BLaER1 treated with 17β-estradiol and CSF1 and Interleukin-3, amounts not matched to agents 10 nM and 100 nM (cell line): ENCODE measurements around the gene CNTN3.

Experiments
- H3K27ac ChIP-seq, 11 experiments: shearing (Covaris generic); formaldehyde crosslinking; 2 replicates each; pipeline ENCODE4 v1.8.1; 2022
- H3K27me3 ChIP-seq, 11 experiments: shearing (Covaris generic); formaldehyde crosslinking; 2 replicates each; pipeline ENCODE4 v1.8.1; 2022
- H3K36me3 ChIP-seq, 11 experiments: shearing (Covaris generic); formaldehyde crosslinking; 2 replicates each; pipeline ENCODE4 v1.8.1; 2022
- H3K4me1 ChIP-seq, 10 experiments: shearing (Covaris generic); formaldehyde crosslinking; 2 replicates each; pipeline ENCODE4 v1.8.1; 2022
- H3K4me2 ChIP-seq, 11 experiments: shearing (Covaris generic); formaldehyde crosslinking; 2 replicates each; pipeline ENCODE4 v1.8.1; 2022
- H3K4me3 ChIP-seq, 10 experiments: shearing (Covaris generic); formaldehyde crosslinking; 2 replicates each; pipeline ENCODE4 v1.8.1; 2022
- H3K9ac ChIP-seq, 11 experiments: shearing (Covaris generic); formaldehyde crosslinking; 2 replicates each; pipeline ENCODE4 v1.8.1; 2022
- H3K9me3 ChIP-seq, 11 experiments: shearing (Covaris generic); formaldehyde crosslinking; replicated peaks in 1 of 11; 2 replicates each; pipeline ENCODE4 v1.8.1; 2022
- H4K20me1 ChIP-seq, 11 experiments: shearing (Covaris generic); formaldehyde crosslinking; 2 replicates each; pipeline ENCODE4 v1.8.1; 2022
- Cebpa-rat ChIP-seq, 11 experiments: shearing (Covaris generic); IDR thresholded peaks; 2 replicates each; pipeline ENCODE4 v1.8.1; 2022

The CNTN3 gene

GRCh38 chr3:74614107-74614967, at the start of gene CNTN3:
Gene CNTN3 (minus strand): TSS chr3:74614659. CDS start chr3:74521112, 93,547 bp downstream.
- Histone ChIP-seq H3K4me2 (peak within 1 kb of the TSS in 4 of 11 experiments; percentile 4 to 65 (median 56); a peak in 5 of 22 replicates), H3K36me3 (no peaks in the 10 kb centered on the region), H3K9me3 (peaks cover 0 to 7% (median 0%) of the 10 kb centered on the region in 11 experiments; a peak in 3 of 22 replicates), H3K9ac (no peak within 1 kb of the TSS), H3K27ac (no peak within 1 kb of the TSS), H4K20me1 (no peaks in the 10 kb centered on the region), H3K4me1 (peaks cover 0 to 17% (median 0%) of the 10 kb centered on the region in 10 experiments; a peak in 8 of 20 replicates), H3K4me3 (no peak within 1 kb of the TSS), H3K27me3 (no peaks in the 10 kb centered on the region)
- TF ChIP-seq Cebpa-rat (IDR thresholded peaks at IDR 0.05), result no peak

GRCh38 chr3:74663178-74663577, 48.7 kb upstream of the CNTN3 start:
- TF ChIP-seq Cebpa-rat (IDR thresholded peaks at IDR 0.05), result no peak
- Histone ChIP-seq H3K4me3 (no peak overlapping the region), H3K4me2 (no peak overlapping the region), H3K27me3 (no peaks in the 10 kb centered on the region), H3K36me3 (no peaks in the 10 kb centered on the region), H3K9ac (no peak overlapping the region), H3K4me1 (peaks cover 10 to 14% (median 12%) of the 10 kb centered on the region in 10 experiments), H3K9me3 (peaks cover 12 to 19% (median 15%) of the 10 kb centered on the region in 11 experiments), H4K20me1 (no peaks in the 10 kb centered on the region), H3K27ac (no peak overlapping the region)

GRCh38 chr3:74661672-74662071, 47.2 kb upstream of the CNTN3 start:
- Histone ChIP-seq H3K4me1 (peaks cover 10 to 14% (median 12%) of the 10 kb centered on the region in 10 experiments), H3K4me2 (peak overlapping the region; percentile 20 to 61 (median 45)), H4K20me1 (no peaks in the 10 kb centered on the region), H3K27me3 (no peaks in the 10 kb centered on the region), H3K27ac (peak overlapping the region; percentile 29 to 74 (median 69); a peak in 20 of 22 replicates), H3K9me3 (peaks cover 0 to 5% (median 0%) of the 10 kb centered on the region in 11 experiments; a peak in 3 of 22 replicates), H3K36me3 (no peaks in the 10 kb centered on the region), H3K9ac (no peak overlapping the region), H3K4me3 (no peak overlapping the region)
- peak in 5 of 11 experiments; percentile 24 to 88 (median 46); a peak in 7 of 22 replicates for TF ChIP-seq Cebpa-rat (IDR thresholded peaks at IDR 0.05)

GRCh38 chr3:74651885-74652284, 37.4 kb upstream of the CNTN3 start:
- Histone ChIP-seq H3K4me3 (no peak overlapping the region), H3K27ac (no peak overlapping the region), H3K27me3 (no peaks in the 10 kb centered on the region), H3K4me2 (no peak overlapping the region), H3K4me1 (no peaks in the 10 kb centered on the region), H3K9me3 (no peaks in the 10 kb centered on the region), H3K36me3 (no peaks in the 10 kb centered on the region), H3K9ac (no peak overlapping the region), H4K20me1 (no peaks in the 10 kb centered on the region)
- TF ChIP-seq Cebpa-rat (IDR thresholded peaks at IDR 0.05), result no peak

DNA sequence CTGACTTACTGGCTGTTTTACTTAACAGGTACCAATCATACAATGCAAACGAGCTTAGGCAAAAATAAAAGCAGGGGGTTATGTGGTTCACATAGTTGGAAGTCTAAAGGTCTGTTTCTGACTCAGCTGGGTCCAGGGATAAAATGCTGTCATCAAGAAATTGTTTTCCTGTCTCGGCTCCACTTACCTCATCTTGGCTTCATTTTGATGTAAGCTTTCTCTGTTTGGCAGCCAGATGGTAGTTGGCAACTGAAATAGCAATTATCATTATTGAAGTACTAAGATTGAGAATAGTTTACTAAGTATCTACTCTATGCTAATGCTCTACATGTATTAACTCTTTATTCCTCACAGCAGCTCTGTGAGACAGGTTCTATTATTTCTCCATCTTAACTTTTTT, 36.8 kb upstream of the CNTN3 start:
- Histone ChIP-seq H3K4me3 (no peak overlapping the region), H3K36me3 (no peaks in the 10 kb centered on the region), H3K27me3 (no peaks in the 10 kb centered on the region), H4K20me1 (no peaks in the 10 kb centered on the region), H3K27ac (no peak overlapping the region), H3K9me3 (no peaks in the 10 kb centered on the region), H3K4me1 (no peaks in the 10 kb centered on the region), H3K9ac (no peak overlapping the region), H3K4me2 (no peak overlapping the region)
- no peak for TF ChIP-seq Cebpa-rat (IDR thresholded peaks at IDR 0.05)

DNA sequence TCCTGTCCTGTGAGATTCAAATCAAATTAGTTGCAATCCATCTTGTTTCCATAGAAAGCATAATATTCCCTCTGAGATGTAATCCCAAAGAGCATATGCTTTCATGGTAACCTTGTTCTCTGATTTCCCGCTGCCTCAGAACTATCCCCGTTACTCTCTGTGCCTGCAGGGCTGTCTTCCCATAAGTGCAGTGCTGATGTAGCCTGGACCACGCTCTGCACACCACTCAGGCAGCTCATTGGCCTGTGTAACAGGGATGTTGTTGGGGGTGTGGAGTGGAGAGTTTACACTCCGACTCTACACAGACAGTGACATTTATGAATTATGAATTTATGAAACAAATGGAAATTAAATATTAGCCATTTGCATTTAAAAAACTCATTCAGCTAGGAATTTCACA, 33.6 kb upstream of the CNTN3 start:
- Histone ChIP-seq H4K20me1 (no peaks in the 10 kb centered on the region), H3K9me3 (no peaks in the 10 kb centered on the region), H3K4me3 (no peak overlapping the region), H3K9ac (no peak overlapping the region), H3K27ac (no peak overlapping the region), H3K36me3 (no peaks in the 10 kb centered on the region), H3K4me1 (no peaks in the 10 kb centered on the region), H3K27me3 (no peaks in the 10 kb centered on the region), H3K4me2 (no peak overlapping the region)
- TF ChIP-seq Cebpa-rat (IDR thresholded peaks at IDR 0.05), result no peak

GRCh38 chr3:74646094-74646493, 31.6 kb upstream of the CNTN3 start:
- Histone ChIP-seq H3K4me1 (no peaks in the 10 kb centered on the region), H3K36me3 (no peaks in the 10 kb centered on the region), H3K4me3 (no peak overlapping the region), H3K9me3 (no peaks in the 10 kb centered on the region), H3K9ac (no peak overlapping the region), H4K20me1 (no peaks in the 10 kb centered on the region), H3K4me2 (no peak overlapping the region), H3K27ac (no peak overlapping the region), H3K27me3 (no peaks in the 10 kb centered on the region)
- no peak for TF ChIP-seq Cebpa-rat (IDR thresholded peaks at IDR 0.05)

DNA sequence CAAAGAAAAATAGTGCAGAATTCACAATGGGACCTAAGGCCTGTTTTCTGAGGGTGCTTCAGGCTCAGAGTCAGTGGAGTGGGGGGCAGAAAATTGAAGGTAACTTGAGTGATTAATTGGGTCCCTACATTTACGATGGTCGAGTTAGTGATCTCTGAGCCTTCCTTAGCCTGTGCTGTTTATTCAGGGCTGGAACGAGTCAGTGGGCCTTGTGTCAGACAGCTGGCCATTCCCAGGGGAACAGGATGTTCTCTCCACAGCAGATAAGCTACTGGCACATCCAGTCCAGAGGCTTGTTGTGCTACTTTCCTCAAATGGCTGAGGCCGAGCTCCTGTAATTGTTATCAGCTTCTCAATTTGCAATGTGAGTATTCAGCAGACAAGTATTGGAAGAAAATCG, 29.2 kb upstream of the CNTN3 start:
- no peak overlapping the region for H3K4me2 ChIP-seq

GRCh38 chr3:74642876-74643275, 28.4 kb upstream of the CNTN3 start:
- H3K9me3 ChIP-seq, result no peaks in the 10 kb centered on the region
- H3K27me3 ChIP-seq, result no peaks in the 10 kb centered on the region
- no peak overlapping the region for H3K4me3 ChIP-seq
- no peaks in the 10 kb centered on the region for H3K36me3 ChIP-seq
- no peaks in the 10 kb centered on the region for H3K4me1 ChIP-seq
- H4K20me1 ChIP-seq, result no peaks in the 10 kb centered on the region
- no peak overlapping the region for H3K4me2 ChIP-seq
- TF ChIP-seq Cebpa-rat (IDR thresholded peaks at IDR 0.05), result no peak
- no peak overlapping the region for H3K9ac ChIP-seq
- no peak overlapping the region for H3K27ac ChIP-seq

More for the DNA sequence above, 29.2 kb upstream of the CNTN3 start:
- no peak overlapping the region for H3K4me3 ChIP-seq
- no peak overlapping the region for H3K9ac ChIP-seq
- no peaks in the 10 kb centered on the region for H3K9me3 ChIP-seq
- no peak for TF ChIP-seq Cebpa-rat (IDR thresholded peaks at IDR 0.05)
- H3K27me3 ChIP-seq, result no peaks in the 10 kb centered on the region
- H4K20me1 ChIP-seq, result no peaks in the 10 kb centered on the region
- no peak overlapping the region for H3K27ac ChIP-seq
- no peaks in the 10 kb centered on the region for H3K36me3 ChIP-seq
- no peaks in the 10 kb centered on the region for H3K4me1 ChIP-seq

GRCh38 chr3:74640211-74640610, 25.8 kb upstream of the CNTN3 start:
- Histone ChIP-seq H3K27ac (no peak overlapping the region), H3K9me3 (no peaks in the 10 kb centered on the region), H3K9ac (no peak overlapping the region), H3K36me3 (no peaks in the 10 kb centered on the region), H3K27me3 (no peaks in the 10 kb centered on the region), H3K4me3 (no peak overlapping the region), H3K4me1 (no peaks in the 10 kb centered on the region), H3K4me2 (no peak overlapping the region), H4K20me1 (no peaks in the 10 kb centered on the region)
- TF ChIP-seq Cebpa-rat (IDR thresholded peaks at IDR 0.05), result no peak
